K562 (cell line): Measurements from ENCODE around the gene ADIG.

ENCODE experiments used
- CAMTA2 ChIP-seq: fragments of 250-450 bp; sonication (Bioruptor Pico); conservative IDR thresholded peaks from 2 replicates; pipeline ENCODE4 v1.5.1; 2022
- ELK1 ChIP-seq: sonication (generic); formaldehyde crosslinking; IDR thresholded peaks from 2 replicates; pipeline ENCODE4 v1.8.1; 2022; ENCODE audit warnings: missing genetic modification reagents
- FOSL1 ChIP-seq: fragments of 200-800 bp; sonication (Bioruptor generic); conservative IDR thresholded peaks from 2 replicates; pipeline ENCODE4 v1.6.1; 2016; ENCODE audit warnings: missing genetic modification characterization, missing compliant biosample characterization
- HOMEZ ChIP-seq: fragments of 250-450 bp; sonication (Bioruptor Pico); IDR thresholded peaks from 2 replicates; pipeline ENCODE4 v1.4.0; 2020; ENCODE audit warnings: mild to moderate bottlenecking, moderate library complexity
- KLF16 ChIP-seq: IDR thresholded peaks from 2 replicates; pipeline ENCODE4 v1.6.1; 2016; ENCODE audit warnings: antibody characterized with exemption
- NFXL1 ChIP-seq: fragments of 450-650 bp; formaldehyde crosslinking; IDR thresholded peaks from 2 replicates; pipeline ENCODE4 v1.4.0; 2021; ENCODE audit warnings: mild to moderate bottlenecking
- NRF1 ChIP-seq, 2 experiments: fragments of 450-650 bp; IDR thresholded peaks in 1 of 2; conservative IDR thresholded peaks in 1 of 2; 2 replicates each; pipeline ENCODE4 v1.6.1; 2014; ENCODE audit warnings: mild to moderate bottlenecking in 2 of 2
- POLR2AphosphoS5 ChIP-seq: IDR thresholded peaks from 2 replicates; pipeline ENCODE4 v1.6.1; 2011; ENCODE audit warnings: mild to moderate bottlenecking, low read depth, low read length, moderate library complexity; ENCODE audit not compliant: control insufficient read depth, insufficient read depth
- TSHZ1 ChIP-seq: fragments of 250-450 bp; sonication (Bioruptor Pico); IDR thresholded peaks from 2 replicates; pipeline ENCODE4 v1.4.0; 2020; ENCODE audit warnings: mild to moderate bottlenecking, moderate library complexity

GRCh38 chr20:38537176-38537575 is 43.8 kb upstream of the ADIG start:
- TF ChIP-seq KLF16 (no peak), ELK1 (CRISPR knock-in tag) (no peak), CAMTA2 (CRISPR knock-in tag) (no peak), NRF1 (conservative IDR thresholded peaks at IDR 0.05 in 1 of 2, IDR thresholded peaks at IDR 0.05 in 1 of 2) (no peak), NFXL1 (CRISPR knock-in tag) (no peak), HOMEZ (CRISPR knock-in tag) (no peak), FOSL1 (tag) (no peak), POLR2AphosphoS5 (no peak), TSHZ1 (CRISPR knock-in tag) (no peak)
